HG03025 (cell line): ENCODE data around the gene GNG12.

Source experiments
- ATAC-seq: cut with Tn5 transposase; IDR thresholded peaks from one replicate; pipeline ENCODE4 v1.9.1; 2021; ENCODE audit warnings: mild to moderate bottlenecking, moderate library complexity; ENCODE audit not compliant: unreplicated experiment, low FRiP score

GNG12 gene

GRCh38 chr1:67843331-67843730, 10.1 kb upstream of the GNG12 start:
- ATAC-seq, result no peak

- ATAC-seq, result no peak
Measured at GRCh38 chr1:67840449-67840848, 7.2 kb upstream of the GNG12 start.

- ATAC-seq, result no peak
Measured at GRCh38 chr1:67839826-67840225, 6.6 kb upstream of the GNG12 start.

- no peak for ATAC-seq
Measured at GRCh38 chr1:67838180-67838910, 5.1 kb upstream of the GNG12 start.

GRCh38 chr1:67836769-67837168, 3.5 kb upstream of the GNG12 start:
- no peak for ATAC-seq

- ATAC-seq, result no peak
Measured at GRCh38 chr1:67835663-67836452, 2.6 kb upstream of the GNG12 start.

GRCh38 chr1:67834246-67834877, 1.1 kb upstream of the GNG12 start:
- ATAC-seq, result no peak

- ATAC-seq, result no peak
Measured at GRCh38 chr1:67833602-67833940, 304 bp upstream of the GNG12 start.

GRCh38 chr1:67831850-67832513, 1.3 kb downstream of the GNG12 start:
- ATAC-seq, result no peak

GRCh38 chr1:67830928-67831830, 2.1 kb downstream of the GNG12 start:
- no peak for ATAC-seq

GRCh38 chr1:67830226-67830625, 3.0 kb downstream of the GNG12 start:
- no peak for ATAC-seq

GRCh38 chr1:67827688-67828087, 5.6 kb downstream of the GNG12 start:
- ATAC-seq, result no peak

- ATAC-seq, result no peak
Measured at GRCh38 chr1:67825591-67825990, 7.7 kb downstream of the GNG12 start.

GRCh38 chr1:67824766-67825165, 8.5 kb downstream of the GNG12 start:
- ATAC-seq, result no peak

- ATAC-seq, result no peak
Measured at GRCh38 chr1:67823615-67824014, 9.7 kb downstream of the GNG12 start.

GRCh38 chr1:67821263-67821662, 12.0 kb downstream of the GNG12 start:
- no peak for ATAC-seq

GRCh38 chr1:67818725-67819301, 14.5 kb downstream of the GNG12 start:
- ATAC-seq, result no peak

GRCh38 chr1:67818162-67818561, 15.1 kb downstream of the GNG12 start:
- ATAC-seq, result no peak

- ATAC-seq, result no peak
Measured at GRCh38 chr1:67817319-67817718, 15.9 kb downstream of the GNG12 start.

GRCh38 chr1:67816506-67816905, 16.8 kb downstream of the GNG12 start:
- ATAC-seq, result no peak
